Measurements from ENCODE around the gene PARP2. TPM values are rescaled to one million over a fixed set of nuclear protein-coding genes. Genes with fewer than 3 reads are reported as not detected.

The PARP2 gene
- total RNA-seq, 4 donors from 2014 or later: 9.2 to 20.3 (median 15.4) TPM

DNA sequence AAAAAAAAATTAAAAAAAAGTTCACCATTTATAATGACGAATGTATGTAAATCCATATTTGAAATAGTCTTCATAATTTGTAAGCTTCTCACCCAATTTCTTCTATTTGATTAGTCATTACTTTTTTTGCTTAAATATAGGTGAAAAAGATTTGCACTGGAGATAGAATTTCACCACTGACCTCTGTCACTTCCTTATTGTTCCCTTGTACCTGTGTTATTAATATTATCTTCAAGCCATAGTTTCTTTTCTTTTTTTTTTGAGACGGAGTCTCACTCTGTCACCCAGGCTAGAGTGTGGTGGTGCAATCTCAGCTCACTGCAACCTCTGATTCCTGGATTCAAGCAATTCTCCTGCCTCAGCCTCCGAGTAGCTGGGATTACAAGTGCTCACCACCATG is 54.1 kb downstream of the PARP2 start:
- TF ChIP-seq, protein P1, sequence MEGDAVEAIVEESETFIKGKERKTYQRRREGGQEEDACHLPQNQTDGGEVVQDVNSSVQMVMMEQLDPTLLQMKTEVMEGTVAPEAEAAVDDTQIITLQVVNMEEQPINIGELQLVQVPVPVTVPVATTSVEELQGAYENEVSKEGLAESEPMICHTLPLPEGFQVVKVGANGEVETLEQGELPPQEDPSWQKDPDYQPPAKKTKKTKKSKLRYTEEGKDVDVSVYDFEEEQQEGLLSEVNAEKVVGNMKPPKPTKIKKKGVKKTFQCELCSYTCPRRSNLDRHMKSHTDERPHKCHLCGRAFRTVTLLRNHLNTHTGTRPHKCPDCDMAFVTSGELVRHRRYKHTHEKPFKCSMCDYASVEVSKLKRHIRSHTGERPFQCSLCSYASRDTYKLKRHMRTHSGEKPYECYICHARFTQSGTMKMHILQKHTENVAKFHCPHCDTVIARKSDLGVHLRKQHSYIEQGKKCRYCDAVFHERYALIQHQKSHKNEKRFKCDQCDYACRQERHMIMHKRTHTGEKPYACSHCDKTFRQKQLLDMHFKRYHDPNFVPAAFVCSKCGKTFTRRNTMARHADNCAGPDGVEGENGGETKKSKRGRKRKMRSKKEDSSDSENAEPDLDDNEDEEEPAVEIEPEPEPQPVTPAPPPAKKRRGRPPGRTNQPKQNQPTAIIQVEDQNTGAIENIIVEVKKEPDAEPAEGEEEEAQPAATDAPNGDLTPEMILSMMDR (IDR thresholded peaks at IDR 0.05; ENCODE audit: low read depth): no peak

DNA sequence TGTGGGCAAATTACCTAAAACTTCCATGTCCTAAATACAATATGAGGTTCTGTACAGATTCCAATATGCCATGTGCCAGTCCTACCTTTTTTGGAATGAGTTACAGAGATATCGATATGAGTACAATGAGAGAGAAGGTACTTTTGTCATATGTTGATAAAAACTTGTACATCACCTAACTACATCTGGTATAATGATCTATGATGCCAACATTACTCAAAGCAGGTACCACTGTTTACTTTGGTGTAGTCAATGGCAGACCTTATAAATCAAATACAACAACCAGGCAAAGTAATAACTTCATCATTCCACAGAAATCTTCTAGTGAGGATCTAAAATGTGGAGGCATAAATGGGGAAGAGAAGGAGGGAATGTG is 57.1 kb downstream of the PARP2 start:
- TF ChIP-seq, protein P1 (IDR thresholded peaks at IDR 0.05; ENCODE audit: low read depth): no peak

DNA sequence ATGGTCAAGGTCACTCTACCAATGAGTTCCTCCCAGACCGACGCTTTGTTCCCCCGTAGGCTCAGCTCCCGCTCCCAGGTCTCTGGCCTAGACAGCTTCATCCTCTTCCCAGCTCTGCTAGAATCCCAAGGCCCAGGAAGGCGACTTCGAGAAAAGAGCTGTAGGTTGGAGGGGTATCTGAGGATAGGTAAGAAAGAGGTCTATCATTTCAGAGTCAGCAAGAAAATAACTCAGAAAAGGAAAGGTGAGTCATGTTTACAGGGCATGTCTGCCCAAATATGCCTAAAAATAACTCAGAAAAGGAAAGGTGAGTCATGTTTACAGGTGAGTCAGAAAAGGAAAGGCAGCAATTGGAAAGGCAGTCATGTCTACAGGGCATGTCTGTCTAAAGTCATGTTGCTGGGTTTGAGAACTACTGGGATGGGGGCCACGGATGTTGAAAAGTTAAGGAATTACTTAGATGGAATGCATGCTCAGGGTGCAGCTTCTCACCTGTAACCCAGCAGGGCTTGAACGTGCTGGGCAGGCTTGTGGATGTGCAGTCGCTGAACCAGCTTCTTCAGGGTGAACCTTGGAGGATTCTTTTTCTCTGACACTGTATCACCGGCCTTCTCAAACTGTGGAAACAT is 57.6 kb downstream of the PARP2 start:
- TF ChIP-seq, protein P1 (IDR thresholded peaks at IDR 0.05; ENCODE audit: low read depth): no peak

DNA sequence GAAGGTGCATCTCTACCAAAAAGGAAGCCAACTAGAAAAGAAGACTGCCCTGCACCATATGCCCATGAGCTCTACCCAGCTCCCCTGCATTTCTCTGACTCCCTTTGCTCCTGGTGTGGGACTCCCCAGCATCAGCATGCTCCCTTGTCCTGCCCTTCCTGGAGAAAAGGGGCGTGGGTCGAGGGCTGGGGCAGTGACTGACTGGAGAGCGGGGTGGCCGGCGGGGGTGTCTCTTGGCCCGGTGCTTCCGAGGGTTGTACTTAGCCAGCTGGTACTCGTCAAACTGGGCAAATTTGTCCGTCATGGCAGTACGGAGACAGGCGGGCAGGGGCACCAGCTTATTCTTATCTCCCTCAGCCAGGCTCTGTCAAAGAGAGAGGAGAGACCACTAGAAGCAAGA is 60.1 kb downstream of the PARP2 start:
- TF ChIP-seq, protein P1 (IDR thresholded peaks at IDR 0.05; ENCODE audit: low read depth): no peak

Small RNA genes within 50 kb of the gene (small RNA-seq; reads per million reads assigned to genes)
- gene SNORA79B (not detected), gene SNORD126 (720 reads per million, percentile 99 among the genes with 10 or more reads in this experiment)

Other genes starting within 250 kb of the PARP2 start
- not detected for gene OR4K17, start 232.9 kb upstream of the PARP2 start, total RNA-seq
- gene OR4N5, start 204.8 kb upstream of the PARP2 start, total RNA-seq: not detected
- gene OR11G2, start 152.7 kb upstream of the PARP2 start, total RNA-seq: not detected
- gene OR11H6, start 119.9 kb upstream of the PARP2 start, total RNA-seq: not detected
- not detected for gene OR11H7, start 114.7 kb upstream of the PARP2 start, total RNA-seq
- gene OR11H4, start 104.3 kb upstream of the PARP2 start, total RNA-seq: not detected
- 10 to 100 TPM in 3 of 4 donors, 1 to 10 TPM in 1; 9.2 to 11.7 (median 10.8) TPM for gene TTC5, start 37.7 kb upstream of the PARP2 start, total RNA-seq
- 10 to 100 TPM; 29.8 to 53.9 (median 43.1) TPM for gene CCNB1IP1, start 10.4 kb upstream of the PARP2 start, total RNA-seq
- 10 to 100 TPM; 24.8 to 34.5 (median 28.2) TPM for gene TEP1, start 69.9 kb downstream of the PARP2 start, total RNA-seq
- 1 to 10 TPM in 2 of 4 donors, under 1 TPM in 2; 0.16 to 3.4 (median 0.81) TPM for gene KLHL33, start 92.5 kb downstream of the PARP2 start, total RNA-seq
- 10 to 100 TPM; 29.5 to 64.6 (median 41.6) TPM for gene OSGEP, start 111.2 kb downstream of the PARP2 start, total RNA-seq
- gene APEX1, start 111.6 kb downstream of the PARP2 start, total RNA-seq: 100 to 1,000 TPM; 108 to 172 (median 137) TPM
- gene PIP4P1, start 117.8 kb downstream of the PARP2 start, total RNA-seq: 10 to 100 TPM; 15.8 to 32.0 (median 25.9) TPM
- gene PNP, start 125.8 kb downstream of the PARP2 start, total RNA-seq: 10 to 100 TPM; 17.5 to 47.3 (median 35.7) TPM
- gene RNASE10, start 161.9 kb downstream of the PARP2 start, total RNA-seq: not detected
- not detected for gene RNASE9, start 217.4 kb downstream of the PARP2 start, total RNA-seq
- not detected for gene RNASE11, start 244.4 kb downstream of the PARP2 start, total RNA-seq
- not detected for gene RNASE12, start 247.7 kb downstream of the PARP2 start, total RNA-seq